ENCODE measurements around the gene CCDC7. TPM values are rescaled to one million over a fixed set of nuclear protein-coding genes. Genes with fewer than 3 reads are reported as not detected.
"Not testable (repeated sequence)": the region's sequence is repeated elsewhere in the genome, so short reads cannot be mapped to it uniquely, and the experiment has no call there.

The CCDC7 gene
- total and polyA plus RNA-seq, 9 donors, result 2.0 to 34.6 (median 2.9) TPM

GRCh38 chr10:32754900-32755299 lies 309.0 kb downstream of the CCDC7 start:
- H3K9me3 ChIP-seq (replicated peaks; ENCODE audit: control insufficient read depth, low read depth, low read length); DNase-seq; H3K4me3 ChIP-seq (ENCODE audit: low read length); H3K27me3 ChIP-seq (ENCODE audit: control insufficient read depth, insufficient read depth, low read length); H3K27ac ChIP-seq (ENCODE audit: low read length); H3K36me3 ChIP-seq (ENCODE audit: control insufficient read depth, insufficient read depth, low read length); H3K4me1 ChIP-seq (ENCODE audit: control insufficient read depth, insufficient read depth, low read length): not testable (repeated sequence)
- WGBS (ENCODE audit: insufficient coverage), result no CpG with 5 or more reads among the region's 5 CpGs

DNA sequence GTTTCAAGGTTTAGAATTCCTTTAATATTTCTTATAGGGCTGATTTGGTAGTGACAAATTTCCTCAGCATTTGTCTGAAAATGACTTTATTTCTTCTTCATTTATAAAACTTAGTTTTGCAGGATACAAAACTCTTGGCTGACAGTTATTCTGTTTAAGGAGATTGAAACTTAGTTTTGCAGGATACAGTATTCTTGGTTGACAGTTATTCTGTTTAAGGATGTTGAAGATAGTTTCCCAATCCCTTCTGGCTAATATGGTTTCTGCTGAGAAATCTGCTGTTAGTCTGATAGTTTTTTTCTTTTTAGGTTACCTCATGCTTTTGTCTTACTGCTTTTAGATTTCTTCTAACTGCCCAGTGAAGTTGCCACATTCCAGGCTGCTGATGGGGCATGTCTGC lies 325.3 kb downstream of the CCDC7 start:
- H3K36me3 ChIP-seq (ENCODE audit: control insufficient read depth, insufficient read depth, low read length), result no peaks in the 10 kb centered on the region
- H3K9me3 ChIP-seq (replicated peaks; ENCODE audit: control insufficient read depth, low read depth, low read length), result peaks cover 13% of the 10 kb centered on the region
- no peaks in the 10 kb centered on the region for H3K4me1 ChIP-seq (ENCODE audit: control insufficient read depth, insufficient read depth, low read length)
- no peak overlapping the region for H3K27ac ChIP-seq (ENCODE audit: low read length)
- no peaks in the 10 kb centered on the region for H3K27me3 ChIP-seq (ENCODE audit: control insufficient read depth, insufficient read depth, low read length)
- DNase-seq, result no peak
- no peak overlapping the region for H3K4me3 ChIP-seq (ENCODE audit: low read length)

- Histone ChIP-seq H3K36me3 (ENCODE audit: control insufficient read depth, insufficient read depth, low read length) (no peaks in the 10 kb centered on the region), H3K9me3 (replicated peaks; ENCODE audit: control insufficient read depth, low read depth, low read length) (peaks cover 13% of the 10 kb centered on the region), H3K4me1 (ENCODE audit: control insufficient read depth, insufficient read depth, low read length) (no peaks in the 10 kb centered on the region), H3K27ac (ENCODE audit: low read length) (no peak overlapping the region), H3K27me3 (ENCODE audit: control insufficient read depth, insufficient read depth, low read length) (no peaks in the 10 kb centered on the region), H3K4me3 (ENCODE audit: low read length) (no peak overlapping the region)
- no CpG with 5 or more reads among the region's 1 CpG for WGBS (ENCODE audit: insufficient coverage)
- no peak for DNase-seq
Observed at GRCh38 chr10:32773105-32773504, 327.2 kb downstream of the CCDC7 start.

DNA sequence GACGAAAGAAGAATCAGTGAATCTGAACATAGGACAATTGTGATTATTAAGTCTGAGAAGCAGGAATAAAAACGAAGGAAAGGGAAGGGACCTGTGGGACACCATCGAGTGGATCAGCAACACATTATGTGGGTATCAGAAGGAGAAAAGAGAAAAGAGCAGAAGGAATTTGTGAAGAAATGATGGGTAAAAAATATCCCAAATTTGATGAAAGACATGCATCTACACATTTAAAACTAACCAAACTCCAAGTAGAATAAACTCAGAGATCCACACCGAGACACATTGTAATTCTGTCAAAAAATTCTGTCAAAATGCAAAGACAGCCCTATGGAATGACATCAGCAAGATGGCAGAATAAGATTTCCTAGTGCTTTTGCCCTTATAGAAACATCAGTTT lies 341.0 kb downstream of the CCDC7 start:
- no peaks in the 10 kb centered on the region for H3K27me3 ChIP-seq (ENCODE audit: control insufficient read depth, insufficient read depth, low read length)
- H3K4me1 ChIP-seq (ENCODE audit: control insufficient read depth, insufficient read depth, low read length), result peaks cover 2% of the 10 kb centered on the region
- H3K27ac ChIP-seq (ENCODE audit: low read length), result no peak overlapping the region
- no peaks in the 10 kb centered on the region for H3K36me3 ChIP-seq (ENCODE audit: control insufficient read depth, insufficient read depth, low read length)
- no peak overlapping the region for H3K4me3 ChIP-seq (ENCODE audit: low read length)
- WGBS (ENCODE audit: insufficient coverage), result 80% methylated on average over 1 of the region's 4 CpGs
- no peak for DNase-seq
- H3K9me3 ChIP-seq (replicated peaks; ENCODE audit: control insufficient read depth, low read depth, low read length), result peaks cover 11% of the 10 kb centered on the region

DNA sequence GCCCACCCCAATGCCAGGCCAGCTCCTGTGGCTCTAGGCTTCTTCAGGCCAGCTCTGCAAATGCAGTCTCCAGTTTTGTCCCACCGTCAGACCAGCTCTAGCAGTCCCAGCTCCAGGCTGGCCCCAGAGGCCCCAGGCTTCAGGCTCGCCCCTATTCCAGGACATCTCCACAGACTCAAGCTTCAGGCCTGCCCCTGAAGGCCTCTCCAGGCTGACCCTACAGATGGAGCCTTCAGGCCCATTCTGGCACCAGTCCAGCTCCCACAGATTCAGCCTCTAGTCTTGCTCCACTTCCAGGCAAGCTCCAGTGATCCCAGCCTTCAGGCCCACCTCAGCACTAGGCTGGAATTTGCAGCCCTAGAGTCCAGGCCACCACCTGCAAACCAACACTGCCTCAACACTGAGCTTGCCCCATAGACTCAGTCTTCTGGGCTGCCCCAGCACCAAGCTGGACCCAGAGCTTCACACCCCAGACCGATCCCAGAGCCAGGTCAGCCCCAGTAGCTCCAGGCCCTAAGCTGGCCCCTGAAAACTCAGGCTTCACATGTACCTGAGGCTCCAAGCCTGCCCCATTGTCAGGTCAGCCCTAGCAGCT lies 341.8 kb downstream of the CCDC7 start:
- H3K36me3 ChIP-seq (ENCODE audit: control insufficient read depth, insufficient read depth, low read length), result no peaks in the 10 kb centered on the region
- WGBS (ENCODE audit: insufficient coverage), result 96% methylated on average over 3 of the region's 3 CpGs
- H3K27ac ChIP-seq (ENCODE audit: low read length), result no peak overlapping the region
- peaks cover 2% of the 10 kb centered on the region for H3K4me1 ChIP-seq (ENCODE audit: control insufficient read depth, insufficient read depth, low read length)
- DNase-seq, result no peak
- H3K9me3 ChIP-seq (replicated peaks; ENCODE audit: control insufficient read depth, low read depth, low read length), result peaks cover 11% of the 10 kb centered on the region
- no peak overlapping the region for H3K4me3 ChIP-seq (ENCODE audit: low read length)
- no peaks in the 10 kb centered on the region for H3K27me3 ChIP-seq (ENCODE audit: control insufficient read depth, insufficient read depth, low read length)

DNA sequence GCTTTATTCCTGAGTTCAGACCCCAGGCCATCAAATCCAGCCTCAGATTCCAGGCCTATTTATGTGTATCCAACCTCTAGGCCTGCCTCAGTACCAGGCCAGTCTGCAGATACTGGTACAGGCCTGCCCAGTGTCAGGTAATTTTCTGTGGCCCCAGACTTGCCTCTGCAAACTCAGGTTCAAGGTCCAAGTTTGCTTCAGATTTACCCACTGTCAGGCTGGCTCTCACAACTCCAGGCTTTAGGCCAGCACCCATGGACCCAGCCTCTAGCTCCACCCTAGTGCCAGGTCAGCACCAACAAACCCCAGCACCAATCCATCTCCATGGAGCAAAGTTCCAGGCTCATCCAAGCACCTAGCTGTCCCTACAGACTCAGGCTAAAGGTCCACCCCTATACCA lies 342.4 kb downstream of the CCDC7 start:
- H3K4me3 ChIP-seq (ENCODE audit: low read length), result no peak overlapping the region
- peaks cover 11% of the 10 kb centered on the region for H3K9me3 ChIP-seq (replicated peaks; ENCODE audit: control insufficient read depth, low read depth, low read length)
- no peak for DNase-seq
- no peak overlapping the region for H3K27ac ChIP-seq (ENCODE audit: low read length)
- H3K27me3 ChIP-seq (ENCODE audit: control insufficient read depth, insufficient read depth, low read length), result no peaks in the 10 kb centered on the region
- peaks cover 2% of the 10 kb centered on the region for H3K4me1 ChIP-seq (ENCODE audit: control insufficient read depth, insufficient read depth, low read length)
- H3K36me3 ChIP-seq (ENCODE audit: control insufficient read depth, insufficient read depth, low read length), result no peaks in the 10 kb centered on the region

GRCh38 chr10:32790483-32790882 lies 344.5 kb downstream of the CCDC7 start:
- no peaks in the 10 kb centered on the region for H3K27me3 ChIP-seq (ENCODE audit: control insufficient read depth, insufficient read depth, low read length)
- H3K36me3 ChIP-seq (ENCODE audit: control insufficient read depth, insufficient read depth, low read length), result no peaks in the 10 kb centered on the region
- peak; percentile 13 for DNase-seq

DNA sequence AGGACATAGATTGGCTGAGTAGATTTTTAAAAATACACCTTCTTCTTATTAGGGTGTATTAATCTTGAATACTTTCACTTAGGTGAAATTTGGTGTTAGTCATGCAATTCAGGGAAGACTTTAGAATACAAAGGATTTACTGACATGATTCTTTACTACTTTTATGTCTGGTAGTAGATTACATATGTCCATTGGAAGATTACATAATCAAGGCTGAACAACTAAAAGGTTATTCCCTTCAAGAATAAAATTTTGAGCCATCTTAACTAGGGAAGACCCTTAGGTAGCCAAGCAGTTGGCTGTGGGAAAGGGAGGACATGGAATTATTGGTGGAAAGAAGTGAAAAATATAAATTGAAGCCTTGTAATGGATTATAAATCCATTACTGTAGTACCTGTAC lies 347.1 kb downstream of the CCDC7 start:
- no peak overlapping the region for H3K4me3 ChIP-seq (ENCODE audit: low read length)
- no peak overlapping the region for H3K27ac ChIP-seq (ENCODE audit: low read length)
- DNase-seq, result no peak
- peaks cover 2% of the 10 kb centered on the region for H3K4me1 ChIP-seq (ENCODE audit: control insufficient read depth, insufficient read depth, low read length)
- no peaks in the 10 kb centered on the region for H3K27me3 ChIP-seq (ENCODE audit: control insufficient read depth, insufficient read depth, low read length)
- H3K9me3 ChIP-seq (replicated peaks; ENCODE audit: control insufficient read depth, low read depth, low read length), result peaks cover 5% of the 10 kb centered on the region
- H3K36me3 ChIP-seq (ENCODE audit: control insufficient read depth, insufficient read depth, low read length), result no peaks in the 10 kb centered on the region

More at GRCh38 chr10:32790483-32790882, 344.5 kb downstream of the CCDC7 start:
- no peak overlapping the region for H3K4me3 ChIP-seq (ENCODE audit: low read length)
- H3K9me3 ChIP-seq (replicated peaks; ENCODE audit: control insufficient read depth, low read depth, low read length), result peaks cover 11% of the 10 kb centered on the region
- peaks cover 2% of the 10 kb centered on the region for H3K4me1 ChIP-seq (ENCODE audit: control insufficient read depth, insufficient read depth, low read length)
- WGBS (ENCODE audit: insufficient coverage), result 87% methylated on average over 1 of the region's 1 CpG
- no peak overlapping the region for H3K27ac ChIP-seq (ENCODE audit: low read length)

GRCh38 chr10:32795598-32796183 lies 349.8 kb downstream of the CCDC7 start:
- WGBS (ENCODE audit: insufficient coverage), result no CpG with 5 or more reads among the region's 2 CpGs
- Histone ChIP-seq H3K36me3 (ENCODE audit: control insufficient read depth, insufficient read depth, low read length) (no peaks in the 10 kb centered on the region), H3K27ac (ENCODE audit: low read length) (no peak overlapping the region), H3K9me3 (replicated peaks; ENCODE audit: control insufficient read depth, low read depth, low read length) (no peaks in the 10 kb centered on the region), H3K4me3 (ENCODE audit: low read length) (no peak overlapping the region), H3K4me1 (ENCODE audit: control insufficient read depth, insufficient read depth, low read length) (no peaks in the 10 kb centered on the region), H3K27me3 (ENCODE audit: control insufficient read depth, insufficient read depth, low read length) (no peaks in the 10 kb centered on the region)
- peak; percentile 40 for DNase-seq

GRCh38 chr10:32797393-32797792 lies 351.5 kb downstream of the CCDC7 start:
- not testable (repeated sequence) for H3K4me1 ChIP-seq (ENCODE audit: control insufficient read depth, insufficient read depth, low read length); H3K27ac ChIP-seq (ENCODE audit: low read length); H3K4me3 ChIP-seq (ENCODE audit: low read length); H3K9me3 ChIP-seq (replicated peaks; ENCODE audit: control insufficient read depth, low read depth, low read length); DNase-seq; H3K36me3 ChIP-seq (ENCODE audit: control insufficient read depth, insufficient read depth, low read length); H3K27me3 ChIP-seq (ENCODE audit: control insufficient read depth, insufficient read depth, low read length)
- no CpG with 5 or more reads among the region's 3 CpGs for WGBS (ENCODE audit: insufficient coverage)

GRCh38 chr10:32846974-32847373 lies 401.0 kb downstream of the CCDC7 start:
- WGBS (ENCODE audit: insufficient coverage), result no CpG with 5 or more reads among the region's 4 CpGs
- Histone ChIP-seq H3K4me1 (ENCODE audit: control insufficient read depth, insufficient read depth, low read length) (no peaks in the 10 kb centered on the region), H3K27me3 (ENCODE audit: control insufficient read depth, insufficient read depth, low read length) (no peaks in the 10 kb centered on the region), H3K9me3 (replicated peaks; ENCODE audit: control insufficient read depth, low read depth, low read length) (no peaks in the 10 kb centered on the region), H3K27ac (ENCODE audit: low read length) (no peak overlapping the region), H3K4me3 (ENCODE audit: low read length) (no peak overlapping the region), H3K36me3 (ENCODE audit: control insufficient read depth, insufficient read depth, low read length) (no peaks in the 10 kb centered on the region)
- DNase-seq, result no peak

Data from muscle of leg (tissue), 11 donors.